NT2/D1 (cell line): ENCODE measurements around the gene LCOR.

Experiments
- SUZ12 ChIP-seq: IDR thresholded peaks from 2 replicates; pipeline ENCODE4 v1.6.1; 2011; ENCODE audit not compliant: insufficient read length, insufficient read depth; ENCODE audit errors: extremely low read depth
- YY1 ChIP-seq: IDR thresholded peaks from 2 replicates; pipeline ENCODE4 v1.6.1; 2011; ENCODE audit not compliant: insufficient read length, insufficient read depth
- ZNF274 ChIP-seq: IDR thresholded peaks from 2 replicates; pipeline ENCODE4 v1.6.1; 2011; ENCODE audit warnings: mild to moderate bottlenecking, low read depth, low read length

DNA sequence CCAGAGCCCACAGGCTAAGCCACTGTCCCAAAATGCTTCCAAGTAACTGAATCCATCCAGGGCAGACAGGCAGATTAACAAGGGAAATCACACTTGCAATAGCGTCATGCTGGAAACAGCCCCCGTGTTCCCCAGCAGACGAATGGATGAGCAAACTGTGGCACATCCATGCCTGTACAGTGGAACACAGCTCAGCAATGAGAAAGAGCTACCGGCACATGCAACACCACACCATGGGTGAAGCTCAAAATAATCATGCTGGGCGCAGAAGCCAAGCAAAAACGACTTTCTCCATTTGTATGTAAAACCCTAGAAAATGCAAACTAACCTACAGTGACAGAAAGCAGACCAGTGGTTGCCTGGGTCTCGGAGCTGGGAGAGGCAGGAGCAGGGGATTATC lies 200.5 kb downstream of the LCOR start:
- TF ChIP-seq SUZ12 (no peak), YY1 (no peak), ZNF274 (no peak)
